Gastrocnemius medialis (tissue), 4 donors: ENCODE data around the gene SLC2A2. TPM values are rescaled to one million over a fixed set of nuclear protein-coding genes. Genes with fewer than 3 reads are reported as not detected.

Source experiments
- ATAC-seq, 2 donors: fragments of 150-250 bp; one replicate each; pipeline ENCODE4 v1.9.1; 2016
- DNase-seq, 2 donors: peaks; one replicate each; pipeline ENCODE4 v3.0.0-alpha.2; 2019
- H3K27ac ChIP-seq, 4 donors: fragments of 200-600 bp; sonication (generic); 1 replicate in 1 of 4; 2 replicates in 3 of 4; pipeline ENCODE4 v1.5.1; 2016 to 2018; ENCODE audit warnings: mild to moderate bottlenecking in 2 of 4, moderate library complexity in 1 of 4
- H3K27me3 ChIP-seq, 3 donors: fragments of 200-600 bp; sonication (generic) in 2 of 3; 1 replicate in 1 of 3; 2 replicates in 2 of 3; pipeline versions ENCODE4 v1.5.1 to v1.6.0; 2016 to 2019; ENCODE audit warnings: mild to moderate bottlenecking in 1 of 3, moderate library complexity in 1 of 3
- H3K36me3 ChIP-seq, 2 donors: fragments of 200-600 bp; sonication (generic) in 1 of 2; one replicate each; pipeline ENCODE4 v1.5.1; 2017 to 2018
- H3K4me1 ChIP-seq, 2 donors: fragments of 200-600 bp; sonication (generic) in 1 of 2; one replicate each; pipeline ENCODE4 v1.5.1; 2016 to 2017; ENCODE audit warnings: mild to moderate bottlenecking in 2 of 2
- H3K4me3 ChIP-seq, 4 donors: fragments of 200-600 bp; sonication (generic) in 3 of 4; 1 replicate in 1 of 4; 2 replicates in 3 of 4; pipeline ENCODE4 v1.5.1; 2016 to 2019; ENCODE audit warnings: mild to moderate bottlenecking in 2 of 4
- H3K9me3 ChIP-seq, 3 donors: fragments of 200-600 bp; sonication (generic) in 2 of 3; 1 replicate in 1 of 3; 2 replicates in 2 of 3; pipeline ENCODE4 v1.5.1; 2016 to 2019
- POLR2A ChIP-seq, 2 donors: fragments of 450-650 bp; IDR thresholded peaks; one replicate each; pipeline ENCODE4 v1.6.1; 2017; ENCODE audit warnings: antibody characterized with exemption in 2 of 2, mild to moderate bottlenecking in 2 of 2, moderate library complexity in 2 of 2
- in situ Hi-C, 4 donors: fragments of 200-750 bp; cut with MboI; loops; one replicate each; pipeline versions ENCODE4 v1.15.0 to v1.8.0; 2017; ENCODE audit warnings: low sequenced_read_pairs in 4 of 4
- intact Hi-C: fragments of 100-400 bp; cut with DNase I; formaldehyde crosslinking; loops from one replicate; pipeline ENCODE4 v1.15.1; 2023; ENCODE audit warnings: low total_unique reads
- total RNA-seq, 4 donors: library from RNA; depleted of rRNA; stranded (reverse); fragments of >200 nt; gene quantifications; one replicate each; pipeline versions ENCODE4 v1.1.0 to v1.2.3, GENCODE V29; 2016
- TF ChIP-seq, protein P1 (sequence below), 5 experiments: fragments of 450-650 bp in 3 of 5; fragments of 200-600 bp in 2 of 5; sonication (generic) in 2 of 5; IDR thresholded peaks in 4 of 5; conservative IDR thresholded peaks in 1 of 5; 1 replicate in 4 of 5; 2 replicates in 1 of 5; pipeline ENCODE4 v1.5.1; 2016 to 2019; ENCODE audit warnings: antibody characterized with exemption in 5 of 5, mild to moderate bottlenecking in 3 of 5, moderate library complexity in 3 of 5

The SLC2A2 gene
- total RNA-seq, 4 donors from 2014 or later: 0.26 to 0.51 TPM; not detected in 2

DNA sequence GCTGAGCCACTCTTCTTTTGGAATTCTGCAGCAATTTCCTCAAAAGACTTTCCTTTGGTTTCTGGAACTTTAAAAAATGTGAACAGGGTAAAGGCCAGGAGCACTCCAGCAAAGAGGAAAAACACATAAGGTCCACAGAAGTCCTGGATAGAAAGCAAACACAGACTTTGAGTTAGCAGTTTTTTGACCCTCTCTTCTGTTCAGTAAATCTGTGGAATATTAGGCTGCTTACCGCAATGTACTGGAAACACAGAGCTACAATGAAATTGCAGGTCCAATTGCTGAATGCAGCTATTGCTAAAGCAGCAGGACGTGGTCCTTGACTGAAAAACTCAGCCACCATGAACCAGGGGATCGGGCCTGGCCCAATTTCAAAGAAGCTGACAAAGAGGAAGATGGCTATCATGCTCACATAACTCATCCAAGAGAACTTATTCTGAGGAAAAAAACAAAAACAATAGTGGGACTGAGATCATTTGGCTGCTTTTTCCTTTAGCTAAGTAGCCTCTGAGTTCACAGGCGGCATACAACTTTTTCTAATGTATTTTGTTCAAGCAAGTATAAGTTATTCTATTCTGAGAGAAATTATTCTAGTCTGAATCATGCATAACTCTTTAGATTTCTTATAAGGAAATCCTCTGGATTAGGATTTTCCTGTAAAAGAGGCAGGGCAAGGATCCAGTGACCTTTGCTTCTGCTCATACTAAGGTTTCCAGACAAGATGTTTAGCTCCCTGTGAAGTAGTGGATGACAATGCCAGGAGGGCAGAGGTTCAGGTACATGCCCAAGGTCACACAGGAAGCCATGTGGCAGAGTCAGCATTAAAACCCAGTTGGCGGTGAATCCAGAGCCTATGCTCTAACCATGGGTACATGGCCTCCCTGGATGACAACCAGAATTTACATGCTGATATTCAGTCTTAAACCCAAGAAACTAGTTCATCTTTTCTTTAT lies 28.3 kb downstream of the SLC2A2 start:
- no peak overlapping the region for H3K4me3 ChIP-seq
- TF ChIP-seq POLR2A (IDR thresholded peaks at IDR 0.05): no peak
- TF ChIP-seq, protein P1, sequence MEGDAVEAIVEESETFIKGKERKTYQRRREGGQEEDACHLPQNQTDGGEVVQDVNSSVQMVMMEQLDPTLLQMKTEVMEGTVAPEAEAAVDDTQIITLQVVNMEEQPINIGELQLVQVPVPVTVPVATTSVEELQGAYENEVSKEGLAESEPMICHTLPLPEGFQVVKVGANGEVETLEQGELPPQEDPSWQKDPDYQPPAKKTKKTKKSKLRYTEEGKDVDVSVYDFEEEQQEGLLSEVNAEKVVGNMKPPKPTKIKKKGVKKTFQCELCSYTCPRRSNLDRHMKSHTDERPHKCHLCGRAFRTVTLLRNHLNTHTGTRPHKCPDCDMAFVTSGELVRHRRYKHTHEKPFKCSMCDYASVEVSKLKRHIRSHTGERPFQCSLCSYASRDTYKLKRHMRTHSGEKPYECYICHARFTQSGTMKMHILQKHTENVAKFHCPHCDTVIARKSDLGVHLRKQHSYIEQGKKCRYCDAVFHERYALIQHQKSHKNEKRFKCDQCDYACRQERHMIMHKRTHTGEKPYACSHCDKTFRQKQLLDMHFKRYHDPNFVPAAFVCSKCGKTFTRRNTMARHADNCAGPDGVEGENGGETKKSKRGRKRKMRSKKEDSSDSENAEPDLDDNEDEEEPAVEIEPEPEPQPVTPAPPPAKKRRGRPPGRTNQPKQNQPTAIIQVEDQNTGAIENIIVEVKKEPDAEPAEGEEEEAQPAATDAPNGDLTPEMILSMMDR (IDR thresholded peaks at IDR 0.05 in 4 of 5, conservative IDR thresholded peaks at IDR 0.05 in 1 of 5): no peak
- no peaks in the 10 kb centered on the region for H3K27me3 ChIP-seq
- intact Hi-C loops (no loop called here), in situ Hi-C loops (no loop called here)
- H3K27ac ChIP-seq: no peak overlapping the region
- ATAC-seq (no peak), DNase-seq (no peak)
- H3K36me3 ChIP-seq: no peaks in the 10 kb centered on the region
- no peaks in the 10 kb centered on the region for H3K9me3 ChIP-seq
- no peaks in the 10 kb centered on the region for H3K4me1 ChIP-seq

DNA sequence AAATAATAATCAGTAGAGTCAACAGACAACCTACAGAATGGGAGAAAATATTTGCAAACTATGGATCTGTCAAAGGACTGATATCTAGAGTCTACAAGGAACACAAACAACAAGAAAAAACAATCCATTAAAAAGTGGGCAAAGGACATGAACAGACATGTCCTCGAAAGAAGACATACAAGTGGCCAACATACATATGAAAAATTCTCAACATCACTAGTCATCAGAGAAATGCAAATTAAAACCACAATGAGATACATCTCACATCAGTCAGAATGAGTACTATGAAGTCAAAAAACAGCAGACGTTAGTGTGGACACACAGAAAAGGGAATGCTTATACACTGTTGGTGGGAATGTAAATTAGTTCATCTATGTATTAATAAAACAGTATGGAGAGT lies 33.7 kb downstream of the SLC2A2 start:
- in situ Hi-C loops (no loop called here), intact Hi-C loops (no loop called here)
- DNase-seq: no peak
- no peak for TF ChIP-seq POLR2A (IDR thresholded peaks at IDR 0.05)
- TF ChIP-seq, protein P1 (IDR thresholded peaks at IDR 0.05 in 4 of 5, conservative IDR thresholded peaks at IDR 0.05 in 1 of 5): no peak
- Histone ChIP-seq H3K4me3 (no peak overlapping the region), H3K27me3 (no peaks in the 10 kb centered on the region), H3K27ac (no peak overlapping the region), H3K9me3 (no peaks in the 10 kb centered on the region), H3K4me1 (no peaks in the 10 kb centered on the region), H3K36me3 (no peaks in the 10 kb centered on the region)
- ATAC-seq: no peak

DNA sequence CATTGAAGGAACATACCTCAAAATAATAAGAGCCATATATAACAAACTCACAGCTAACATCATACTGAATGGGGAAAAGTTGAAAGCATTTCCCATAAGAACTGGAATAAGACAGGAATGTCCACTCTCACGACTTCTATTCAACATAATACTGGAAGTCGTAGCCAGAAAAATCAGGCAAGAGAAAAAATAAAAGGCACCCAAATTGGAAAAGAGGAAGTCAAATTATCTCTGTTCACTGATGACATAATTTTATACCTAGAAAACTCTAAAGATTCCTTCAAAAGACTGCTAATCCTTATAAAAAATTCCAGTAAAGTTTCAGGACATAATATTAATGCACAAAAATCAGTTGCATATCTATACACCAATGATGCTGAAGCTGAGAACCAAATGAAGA lies 34.9 kb downstream of the SLC2A2 start:
- no peak for ATAC-seq
- Histone ChIP-seq H3K4me1 (no peaks in the 10 kb centered on the region), H3K4me3 (no peak overlapping the region), H3K27ac (no peak overlapping the region), H3K9me3 (no peaks in the 10 kb centered on the region), H3K27me3 (no peaks in the 10 kb centered on the region), H3K36me3 (no peaks in the 10 kb centered on the region)
- in situ Hi-C loops (no loop called here), intact Hi-C loops (no loop called here)
- TF ChIP-seq, protein P1 (IDR thresholded peaks at IDR 0.05 in 4 of 5, conservative IDR thresholded peaks at IDR 0.05 in 1 of 5): no peak
- DNase-seq: no peak

DNA sequence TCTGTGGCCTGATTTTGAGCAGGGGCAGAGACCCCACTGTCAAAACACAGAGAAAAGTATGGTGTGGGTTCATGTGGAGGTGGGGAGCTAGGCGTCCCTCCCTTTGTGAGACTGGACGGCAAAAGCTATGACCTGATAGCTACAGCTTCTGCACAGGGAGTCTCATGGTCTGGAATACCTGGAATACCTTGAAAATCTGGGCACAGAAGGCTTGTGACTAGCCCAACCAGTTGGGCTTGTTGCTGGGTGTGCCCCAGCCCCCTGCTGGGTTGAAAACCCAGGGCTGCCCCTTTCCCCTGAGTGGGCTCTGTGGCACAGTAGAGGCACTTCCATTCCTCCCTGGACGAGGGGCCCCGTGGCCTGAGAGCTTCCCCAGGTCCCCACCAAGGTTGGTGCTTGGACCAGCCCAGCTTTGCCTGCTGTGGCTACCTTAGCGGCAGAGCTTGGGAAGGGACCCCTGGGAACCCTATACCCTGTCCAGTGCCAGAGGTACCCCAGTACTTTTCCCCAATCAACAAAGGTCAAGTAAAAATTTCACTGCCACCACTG lies 37.3 kb downstream of the SLC2A2 start:
- no peak overlapping the region for H3K4me3 ChIP-seq
- TF ChIP-seq, protein P1 (IDR thresholded peaks at IDR 0.05 in 4 of 5, conservative IDR thresholded peaks at IDR 0.05 in 1 of 5): no peak
- TF ChIP-seq POLR2A (IDR thresholded peaks at IDR 0.05): no peak

More for the DNA sequence above, 37.3 kb downstream of the SLC2A2 start:
- intact Hi-C loops: no loop called here
- no peak overlapping the region for H3K27ac ChIP-seq
- no peaks in the 10 kb centered on the region for H3K9me3 ChIP-seq
- no peaks in the 10 kb centered on the region for H3K27me3 ChIP-seq
- ATAC-seq: no peak
- no peak for DNase-seq
- no peaks in the 10 kb centered on the region for H3K4me1 ChIP-seq
- in situ Hi-C loops: no loop called here
- H3K36me3 ChIP-seq: no peaks in the 10 kb centered on the region
